DOHH2 (cell line): Measurements from ENCODE around the gene ARFRP1.

Source experiments
- CTCF ChIP-seq: fragments of 200-600 bp; sonication (generic); IDR thresholded peaks from one replicate; pipeline ENCODE4 v1.5.1; 2014; ENCODE audit warnings: antibody characterized with exemption, mild to moderate bottlenecking, low read depth, low read length; ENCODE audit not compliant: poor library complexity, severe bottlenecking
- EZH2phosphoT487 ChIP-seq: fragments of 200-600 bp; sonication (generic); IDR thresholded peaks from 2 replicates; pipeline ENCODE4 v1.6.1; 2017; ENCODE audit warnings: borderline replicate concordance, mild to moderate bottlenecking, antibody characterized with exemption, low read length, moderate library complexity, mixed read lengths

- TF ChIP-seq CTCF, result no peak
- no peak for TF ChIP-seq EZH2phosphoT487
Measured at GRCh38 chr20:63680857-63681608, 26.7 kb downstream of the ARFRP1 start.
